ENCODE results near the gene ST3GAL5. TPM values are rescaled to one million over a fixed set of nuclear protein-coding genes. Genes with fewer than 3 reads are reported as not detected.

ST3GAL5 gene
- total RNA-seq, 1 experiment from 2014 or later = 71.0 TPM

DNA sequence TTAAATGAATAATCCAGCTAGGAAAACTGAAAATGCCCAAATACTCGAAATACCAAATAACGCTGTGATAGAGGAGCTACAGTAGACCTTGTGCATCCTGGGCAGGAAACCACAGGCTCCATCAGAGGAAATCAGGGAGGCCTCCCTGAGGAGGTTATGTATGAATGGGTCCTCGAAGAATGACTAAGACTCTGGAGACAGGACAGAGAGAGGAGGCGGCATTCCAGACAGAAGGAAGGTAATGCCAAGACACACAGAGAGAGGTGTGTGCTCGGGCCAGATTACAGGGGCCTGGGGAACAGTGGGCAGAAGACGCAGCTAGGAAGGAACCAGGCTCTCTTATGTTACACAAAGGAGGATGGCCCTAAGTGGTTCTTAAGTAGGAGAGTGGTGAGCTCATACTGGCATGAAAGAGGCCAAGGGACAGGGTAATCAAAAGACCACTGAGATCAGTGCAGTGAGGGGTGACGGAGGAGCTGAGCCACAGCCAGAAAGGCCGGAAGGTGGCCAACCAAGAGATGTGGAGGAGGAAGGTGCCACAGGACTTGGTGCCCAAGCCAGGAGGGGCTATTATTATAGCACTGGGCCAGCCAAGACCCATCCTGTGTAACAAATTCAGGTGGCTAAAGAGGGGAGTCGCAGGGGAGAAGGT, 9.9 kb downstream of the ST3GAL5 start:
- DNase-seq (ENCODE audit: low read depth, low spot score) = no peak

DNA sequence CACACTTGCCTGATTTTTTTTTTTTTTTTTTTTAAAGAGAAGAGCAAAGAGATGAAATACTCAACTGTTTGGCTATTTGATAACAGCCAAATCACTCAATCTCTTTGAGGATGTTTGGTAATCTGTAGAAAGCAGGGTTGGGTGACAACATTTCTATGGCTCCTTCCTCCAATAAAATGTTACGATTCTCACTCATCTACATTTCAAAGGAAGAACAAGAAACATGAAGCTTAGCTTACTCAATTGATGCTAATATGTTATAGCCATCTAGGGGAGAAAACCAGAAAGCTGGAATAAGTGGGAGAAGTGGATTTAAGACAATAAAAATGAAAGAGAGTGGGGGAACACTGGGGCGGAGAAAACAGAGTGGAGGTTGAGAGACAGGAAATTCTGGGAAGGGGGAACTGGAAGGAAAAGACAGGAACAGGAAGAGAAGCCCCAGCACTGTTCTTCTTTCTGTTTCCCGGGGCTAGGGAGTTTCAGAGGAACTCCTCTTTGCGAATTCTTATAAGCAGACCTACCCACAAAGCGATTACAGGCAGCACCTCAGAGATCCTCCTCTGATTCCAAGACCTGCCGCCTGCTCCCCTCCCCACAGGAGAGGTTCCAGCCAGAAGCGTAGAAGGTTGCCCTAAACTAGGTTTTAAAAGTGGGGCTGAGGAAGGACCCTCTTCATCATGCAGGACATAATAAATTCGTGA, 13.3 kb downstream of the ST3GAL5 start:
- no peak for DNase-seq (ENCODE audit: low read depth, low spot score)
- in situ Hi-C loops (cut with HindIII; ENCODE audit: low pct_unique_long_range_greater_than_20kb, low sequenced_read_pairs) = no loop called here

More for the DNA sequence above, 9.9 kb downstream of the ST3GAL5 start:
- in situ Hi-C loops (cut with HindIII; ENCODE audit: low pct_unique_long_range_greater_than_20kb, low sequenced_read_pairs) = no loop called here

DNA sequence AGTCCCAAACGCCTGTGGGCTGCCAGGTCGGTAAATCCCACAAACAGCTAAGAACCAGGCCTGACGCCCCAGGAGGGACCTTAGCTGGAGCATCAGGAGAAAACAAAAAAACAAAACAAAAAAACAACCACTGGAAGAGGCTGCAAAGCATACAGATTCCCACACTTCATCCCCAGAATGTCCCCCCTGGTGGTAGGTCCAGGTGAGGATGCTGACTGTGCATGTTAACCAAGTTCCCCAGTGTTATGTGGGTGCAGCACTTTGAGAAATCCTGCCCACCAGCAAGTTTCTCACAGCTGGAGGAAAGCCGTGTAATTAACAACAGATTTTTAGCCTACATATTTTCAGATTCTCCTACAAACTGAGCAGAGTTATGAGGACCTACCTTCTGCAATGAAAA, 15.1 kb downstream of the ST3GAL5 start:
- in situ Hi-C loops (cut with HindIII; ENCODE audit: low pct_unique_long_range_greater_than_20kb, low sequenced_read_pairs) = no loop called here
- DNase-seq (ENCODE audit: low read depth, low spot score) = no peak

DNA sequence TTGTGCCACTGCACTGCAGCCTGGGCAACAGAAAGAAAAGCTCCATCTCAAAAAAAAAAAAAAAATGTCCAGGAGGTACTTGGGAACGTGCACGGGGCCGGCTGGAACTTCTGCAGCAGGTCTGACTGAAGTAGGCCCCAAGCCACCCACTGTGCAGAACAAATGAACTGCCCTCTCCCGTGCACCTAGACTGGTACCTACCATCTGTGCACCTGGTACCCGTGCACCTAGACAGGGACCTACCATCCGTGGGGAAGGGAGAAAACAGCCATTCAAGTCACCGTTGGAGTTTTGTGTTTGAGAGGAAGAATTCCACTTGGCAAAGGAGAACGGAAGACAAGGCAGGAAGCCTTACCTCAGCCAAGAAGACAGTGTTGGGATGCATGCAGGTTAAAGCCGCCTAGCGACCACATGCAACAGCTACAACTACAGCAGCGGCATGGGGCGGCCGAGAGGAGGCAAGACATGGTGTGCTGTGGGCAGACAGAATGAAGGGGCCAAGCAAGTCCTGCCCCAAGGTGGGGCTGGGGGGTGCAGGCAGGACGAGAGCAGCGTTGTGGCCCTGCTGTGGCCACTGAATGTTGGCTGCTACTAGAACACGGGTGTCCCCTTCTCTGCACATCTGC, 16.1 kb downstream of the ST3GAL5 start:
- in situ Hi-C loops (cut with HindIII; ENCODE audit: low pct_unique_long_range_greater_than_20kb, low sequenced_read_pairs) = no loop called here
- DNase-seq (ENCODE audit: low read depth, low spot score) = peak; percentile 42

DNA sequence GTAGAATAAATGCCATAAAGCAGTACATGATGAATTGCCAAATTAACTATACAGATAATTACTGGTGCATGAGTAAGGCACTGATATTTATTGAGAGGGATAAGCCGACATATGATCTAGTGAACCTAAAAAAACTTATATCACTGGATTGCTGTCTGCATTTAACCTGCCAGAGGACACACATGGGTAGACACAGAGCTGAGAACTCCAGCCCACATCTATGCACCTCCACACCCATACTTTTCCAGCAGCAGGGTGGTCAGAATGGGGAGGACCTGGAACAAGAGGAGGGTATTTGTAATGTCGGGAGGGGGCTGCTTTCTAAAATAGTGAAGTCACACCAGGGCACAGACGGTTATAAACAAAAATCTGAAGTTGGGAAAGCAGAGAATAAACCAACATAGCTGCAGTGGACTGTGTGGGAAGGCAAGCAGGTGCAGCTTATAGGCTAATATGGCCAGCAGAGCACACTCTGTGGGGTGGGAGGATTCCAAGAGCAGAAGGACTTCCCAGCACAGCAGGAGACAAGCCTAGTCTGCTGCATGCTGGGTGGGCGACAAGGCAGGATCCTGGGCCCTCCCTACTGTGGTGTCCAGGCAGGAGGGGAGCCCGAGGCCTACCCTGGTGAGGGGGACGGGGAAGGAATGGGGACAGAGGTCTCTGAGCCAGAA, 17.2 kb downstream of the ST3GAL5 start:
- in situ Hi-C loops (cut with HindIII; ENCODE audit: low pct_unique_long_range_greater_than_20kb, low sequenced_read_pairs) = no loop called here
- no peak for DNase-seq (ENCODE audit: low read depth, low spot score)

DNA sequence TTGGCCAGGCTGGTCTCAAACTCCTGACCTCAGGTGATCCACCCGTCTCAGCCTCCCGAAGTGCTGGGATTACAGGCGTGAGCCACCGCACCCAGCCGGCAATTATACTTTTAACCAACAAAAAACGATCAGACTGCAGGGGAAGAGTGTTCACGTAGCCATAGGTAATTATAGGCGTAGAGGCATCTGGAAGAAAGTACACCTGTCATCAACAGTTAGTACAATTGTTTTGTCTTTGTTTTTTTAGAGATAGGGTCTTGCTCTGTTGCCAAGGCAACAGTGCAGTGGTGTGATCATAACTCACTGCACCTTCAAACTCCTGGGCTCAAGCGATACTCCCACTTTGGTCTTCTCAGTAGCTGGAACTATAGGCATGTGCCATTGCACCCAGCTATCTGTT, 20.0 kb downstream of the ST3GAL5 start:
- in situ Hi-C loops (cut with HindIII; ENCODE audit: low pct_unique_long_range_greater_than_20kb, low sequenced_read_pairs) = no loop called here
- DNase-seq (ENCODE audit: low read depth, low spot score) = no peak

DNA sequence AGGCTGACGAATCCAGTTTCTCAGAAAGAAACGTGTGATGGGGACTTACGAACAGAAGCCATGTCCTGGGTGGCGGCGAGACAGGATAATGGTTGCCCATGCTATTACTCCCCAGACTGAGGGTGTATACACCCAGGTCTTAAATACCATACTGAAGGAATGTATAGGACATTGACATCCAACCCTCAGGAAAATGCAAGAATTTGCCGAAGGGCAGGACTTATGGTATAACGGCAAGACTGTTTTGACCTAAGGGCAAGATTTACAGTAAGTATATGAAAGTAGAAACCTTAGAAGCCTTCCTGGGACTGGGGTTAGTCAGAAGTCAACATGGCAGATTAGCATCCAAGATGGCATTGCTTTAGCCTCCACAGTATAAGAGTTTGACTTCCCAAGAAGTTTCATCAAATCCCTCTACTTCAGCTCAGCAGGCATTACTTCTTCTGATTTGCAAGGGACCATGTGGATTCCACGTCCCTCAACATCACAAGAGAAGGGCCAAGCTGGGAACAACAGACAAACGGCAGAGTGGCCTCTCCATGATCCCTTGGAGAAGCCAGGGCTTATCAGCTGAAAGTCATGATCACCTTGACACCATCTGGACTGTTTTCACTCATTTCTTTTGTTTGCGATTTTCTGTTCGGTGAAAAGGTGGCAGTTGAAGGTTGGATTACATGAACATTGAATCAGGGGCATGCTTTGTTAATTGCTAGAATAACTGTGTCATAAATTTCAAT, 21.1 kb downstream of the ST3GAL5 start:
- no peak for DNase-seq (ENCODE audit: low read depth, low spot score)
- in situ Hi-C loops (cut with HindIII; ENCODE audit: low pct_unique_long_range_greater_than_20kb, low sequenced_read_pairs) = no loop called here

DNA sequence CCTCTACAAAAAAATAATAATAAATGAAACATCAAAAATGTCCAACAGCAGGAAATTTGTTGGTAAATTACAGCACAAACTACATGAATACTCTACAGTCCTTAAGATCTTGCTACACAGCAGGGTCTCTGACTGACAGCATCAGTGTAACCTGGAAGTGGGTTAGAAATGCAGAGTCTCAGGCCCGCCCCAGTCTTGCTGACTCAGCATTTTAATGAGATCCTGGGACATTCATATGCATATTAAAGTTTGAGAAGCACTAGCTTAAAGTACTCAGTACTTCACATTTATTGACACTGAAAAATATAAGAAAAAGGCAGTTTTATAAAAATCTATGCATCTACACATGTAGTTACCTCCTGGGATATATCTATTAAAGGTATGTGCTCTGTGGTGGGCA, 21.7 kb downstream of the ST3GAL5 start:
- in situ Hi-C loops (cut with HindIII; ENCODE audit: low pct_unique_long_range_greater_than_20kb, low sequenced_read_pairs) = no loop called here
- no peak for DNase-seq (ENCODE audit: low read depth, low spot score)

DNA sequence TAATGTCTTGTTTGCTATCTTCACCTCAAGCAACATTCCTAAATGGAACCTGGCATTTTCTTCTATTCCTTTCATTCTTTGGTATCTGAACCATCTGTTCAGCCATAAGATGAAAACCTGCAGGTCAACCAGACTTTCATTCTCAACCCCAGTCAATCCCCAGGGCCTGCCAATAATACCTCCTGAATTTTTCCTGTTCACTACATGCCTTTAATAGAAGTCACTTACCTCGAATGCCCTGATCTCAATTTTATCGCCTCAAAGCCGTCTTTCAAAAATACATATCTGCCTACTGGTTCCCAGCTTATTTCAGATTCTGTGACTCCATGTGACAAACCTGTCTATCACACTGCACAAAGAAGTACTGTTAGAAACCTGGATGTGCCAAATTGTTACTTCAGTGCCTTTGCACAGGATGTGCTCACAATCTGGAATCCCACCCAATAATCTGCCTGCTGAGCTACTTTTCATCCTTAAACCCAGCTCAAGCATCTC, 22.6 kb downstream of the ST3GAL5 start:
- peak; percentile 29 for DNase-seq (ENCODE audit: low read depth, low spot score)
- in situ Hi-C loops (cut with HindIII; ENCODE audit: low pct_unique_long_range_greater_than_20kb, low sequenced_read_pairs) = no loop called here

DNA sequence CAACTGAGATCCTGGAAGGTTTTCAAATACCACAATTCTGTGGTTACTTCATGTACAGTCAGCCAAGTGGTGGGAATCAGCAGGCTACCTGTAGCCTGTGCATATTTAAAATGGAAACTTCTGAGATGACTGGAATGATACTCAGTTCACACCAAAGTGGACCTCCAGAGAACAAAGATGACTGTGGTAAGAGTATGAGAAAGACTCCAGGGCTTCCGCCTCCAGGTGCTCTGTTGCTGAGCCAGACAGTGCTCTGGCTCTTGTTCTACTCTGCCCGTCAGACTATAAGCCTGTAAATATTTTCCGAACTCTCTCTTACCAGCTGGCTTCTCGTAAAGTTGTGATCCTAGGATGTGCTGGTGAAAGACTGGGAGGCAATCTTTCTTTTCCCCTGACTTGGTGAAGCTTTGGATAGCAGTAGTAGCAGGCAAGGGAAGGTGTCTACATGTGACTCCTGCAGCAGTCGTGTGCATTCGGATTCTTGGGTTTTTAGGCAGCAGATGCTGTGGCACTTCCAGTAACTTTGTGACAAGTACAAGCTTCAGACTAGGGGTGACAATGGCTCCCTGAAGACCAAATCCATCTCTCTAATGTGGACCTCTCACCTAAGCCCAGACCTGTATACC, 23.1 kb downstream of the ST3GAL5 start:
- in situ Hi-C loops (cut with HindIII; ENCODE audit: low pct_unique_long_range_greater_than_20kb, low sequenced_read_pairs) = no loop called here
- DNase-seq (ENCODE audit: low read depth, low spot score) = no peak

DNA sequence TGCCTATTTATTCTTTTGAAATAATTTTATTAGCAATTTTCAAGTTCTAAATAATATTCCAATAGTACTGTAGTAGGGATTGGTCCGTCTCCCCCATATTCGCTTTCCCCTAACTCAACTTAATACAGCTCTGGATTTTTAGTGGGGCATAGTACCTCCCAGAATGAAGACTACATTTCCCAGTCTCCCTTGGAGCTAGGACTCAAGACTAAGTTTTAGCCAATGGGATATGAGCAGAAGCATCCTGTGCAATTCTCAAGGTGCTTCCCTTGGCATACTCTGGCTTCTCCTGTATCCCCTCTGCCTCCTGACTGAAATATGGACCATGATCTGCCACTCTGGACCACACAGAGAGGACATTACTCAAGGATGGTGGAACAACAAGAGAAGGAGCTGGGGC, 24.1 kb downstream of the ST3GAL5 start:
- DNase-seq (ENCODE audit: low read depth, low spot score) = no peak
- in situ Hi-C loops (cut with HindIII; ENCODE audit: low pct_unique_long_range_greater_than_20kb, low sequenced_read_pairs) = no loop called here

DNA sequence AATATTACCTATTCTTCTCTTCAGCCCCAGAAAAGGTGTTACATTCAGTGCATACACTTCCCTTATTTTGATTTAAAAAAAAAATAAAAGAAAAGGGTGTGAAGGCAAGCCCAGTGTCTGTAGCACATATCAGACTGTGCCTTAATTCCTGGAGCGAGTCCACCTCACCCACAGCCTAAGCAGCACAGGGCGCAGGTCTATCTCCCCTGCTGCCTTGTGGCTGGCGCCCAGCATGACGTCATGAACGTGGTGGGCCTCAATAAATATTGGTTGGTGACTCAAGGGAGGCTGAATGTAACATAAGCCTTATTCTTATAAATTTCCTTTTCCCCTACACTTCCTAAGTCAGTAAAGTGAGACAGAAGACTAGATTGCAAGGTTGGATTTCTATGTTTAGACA, 26.4 kb downstream of the ST3GAL5 start:
- in situ Hi-C loops (cut with HindIII; ENCODE audit: low pct_unique_long_range_greater_than_20kb, low sequenced_read_pairs) = no loop called here
- no peak for DNase-seq (ENCODE audit: low read depth, low spot score)

DNA sequence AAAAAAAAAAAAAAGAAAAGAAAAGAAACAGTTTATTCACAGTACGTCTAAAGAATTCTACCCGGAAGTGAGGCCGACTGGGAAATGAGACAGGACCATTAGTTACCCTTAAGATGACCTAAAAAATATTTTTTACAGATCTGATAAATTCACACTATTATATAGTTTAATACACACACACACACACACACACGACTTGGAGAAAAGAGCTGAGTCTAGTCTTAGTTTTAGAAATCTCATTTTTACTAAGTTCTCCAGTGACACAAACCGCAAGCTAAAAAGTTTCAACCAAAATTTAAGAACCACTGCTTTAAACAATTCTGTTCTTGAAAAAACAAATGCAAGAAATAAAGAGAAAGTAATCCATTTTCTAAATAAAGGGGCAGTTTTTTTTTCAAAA, 27.1 kb downstream of the ST3GAL5 start:
- in situ Hi-C loops (cut with HindIII; ENCODE audit: low pct_unique_long_range_greater_than_20kb, low sequenced_read_pairs) = no loop called here
- no peak for DNase-seq (ENCODE audit: low read depth, low spot score)

DNA sequence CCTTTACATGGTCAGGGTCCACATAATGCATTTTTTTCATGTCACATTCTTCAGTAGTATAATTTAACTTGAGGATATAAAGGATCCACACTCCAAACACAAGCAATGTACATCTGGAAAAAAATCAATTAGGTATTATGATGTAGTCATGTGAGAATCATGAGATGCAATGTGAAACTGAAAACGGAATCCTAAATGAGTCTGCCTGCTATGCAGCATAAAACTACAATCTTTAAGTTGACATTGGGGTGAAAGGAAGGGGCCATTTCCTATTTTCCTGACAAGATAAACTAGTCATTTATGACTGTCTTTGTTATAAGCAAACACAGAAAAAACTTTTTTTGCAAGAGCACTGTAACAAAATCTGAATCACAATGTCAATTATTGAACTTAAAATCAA, 27.6 kb downstream of the ST3GAL5 start:
- peak; percentile 93 for DNase-seq (ENCODE audit: low read depth, low spot score)
- in situ Hi-C loops (cut with HindIII; ENCODE audit: low pct_unique_long_range_greater_than_20kb, low sequenced_read_pairs) = no loop called here

DNA sequence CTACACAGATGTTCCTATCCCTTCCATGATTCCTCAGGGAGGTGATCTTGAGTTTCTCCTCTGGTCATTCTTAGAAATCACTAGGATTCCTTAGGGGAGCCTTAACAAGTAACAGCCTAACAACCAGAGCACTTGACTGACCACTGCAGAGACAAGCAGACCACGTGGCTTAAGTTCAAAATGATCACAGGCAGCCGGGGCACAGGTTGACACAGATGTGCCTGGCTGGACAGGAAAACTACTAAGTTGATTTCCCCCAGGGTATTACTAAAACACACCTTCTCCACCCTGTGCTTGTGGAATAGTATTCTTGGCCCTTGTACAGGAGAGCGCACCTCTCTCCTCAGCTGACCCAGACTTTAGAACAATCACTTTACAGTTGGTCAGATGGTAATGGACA, 29.9 kb downstream of the ST3GAL5 start:
- no peak for DNase-seq (ENCODE audit: low read depth, low spot score)

DNA sequence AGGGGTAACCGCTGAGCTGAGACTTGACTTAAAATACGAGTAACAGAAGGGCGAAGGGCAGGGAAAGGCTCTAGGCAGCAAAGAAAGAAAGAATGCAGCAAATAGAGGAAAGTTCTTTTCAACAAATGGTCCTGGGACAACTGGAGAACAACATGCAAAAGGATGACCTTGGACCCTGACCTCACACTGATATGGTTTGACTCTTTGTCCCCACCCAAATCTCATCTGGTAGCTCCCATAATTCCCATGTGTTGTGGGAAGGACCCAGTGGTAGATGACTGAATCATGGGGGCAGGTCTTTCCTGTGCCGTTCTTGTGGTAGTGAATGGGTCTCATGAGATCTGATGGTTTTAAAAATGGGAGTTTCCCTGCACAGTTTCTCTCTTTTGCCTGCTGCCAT, 33.9 kb downstream of the ST3GAL5 start:
- in situ Hi-C loops (cut with HindIII; ENCODE audit: low pct_unique_long_range_greater_than_20kb, low sequenced_read_pairs) = no loop called here

More for the DNA sequence above, 29.9 kb downstream of the ST3GAL5 start:
- in situ Hi-C loops (cut with HindIII; ENCODE audit: low pct_unique_long_range_greater_than_20kb, low sequenced_read_pairs) = no loop called here

DNA sequence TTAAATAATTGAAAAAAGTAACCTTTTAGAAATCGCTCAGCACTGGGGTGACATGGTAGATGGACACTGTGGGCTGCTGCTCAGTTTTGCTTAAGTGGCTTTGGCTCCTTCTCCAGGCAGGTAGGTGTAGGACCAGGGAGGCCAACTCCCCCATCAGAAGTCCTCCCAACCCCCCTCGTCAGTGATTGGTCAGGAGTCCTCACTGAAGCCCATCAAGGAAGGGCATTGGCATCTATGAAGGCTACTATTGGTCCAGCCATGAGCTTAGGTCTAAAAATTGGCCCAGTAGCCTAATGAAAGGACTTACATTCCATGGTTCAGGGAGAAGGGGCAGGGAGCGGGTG, 34.7 kb downstream of the ST3GAL5 start:
- DNase-seq (ENCODE audit: low read depth, low spot score) = no peak
- in situ Hi-C loops (cut with HindIII; ENCODE audit: low pct_unique_long_range_greater_than_20kb, low sequenced_read_pairs) = no loop called here

More for the DNA sequence above, 33.9 kb downstream of the ST3GAL5 start:
- no peak for DNase-seq (ENCODE audit: low read depth, low spot score)

All from SK-MEL-5 (cell line).